ELF-1 (cell line): ENCODE data around the gene ZFP36.
"Not testable (repeated sequence)": the region's sequence is repeated elsewhere in the genome, so short reads cannot be mapped to it uniquely, and the experiment has no call there.

Experiments
- DNase-seq: peaks from one replicate; pipeline ENCODE4 v3.0.0-alpha.2; 2016; ENCODE audit warnings: low read depth, low spot score

ZFP36 gene

GRCh38 chr19:39406656-39407409, at the start of gene ZFP36:
TSS of gene ZFP36 (plus strand) at chr19:39406847. CDS start at chr19:39406905, 58 bp downstream.
- peak; percentile 70 for DNase-seq

GRCh38 chr19:39359026-39359425, 47.6 kb upstream of the ZFP36 start:
- DNase-seq, result no peak

DNA sequence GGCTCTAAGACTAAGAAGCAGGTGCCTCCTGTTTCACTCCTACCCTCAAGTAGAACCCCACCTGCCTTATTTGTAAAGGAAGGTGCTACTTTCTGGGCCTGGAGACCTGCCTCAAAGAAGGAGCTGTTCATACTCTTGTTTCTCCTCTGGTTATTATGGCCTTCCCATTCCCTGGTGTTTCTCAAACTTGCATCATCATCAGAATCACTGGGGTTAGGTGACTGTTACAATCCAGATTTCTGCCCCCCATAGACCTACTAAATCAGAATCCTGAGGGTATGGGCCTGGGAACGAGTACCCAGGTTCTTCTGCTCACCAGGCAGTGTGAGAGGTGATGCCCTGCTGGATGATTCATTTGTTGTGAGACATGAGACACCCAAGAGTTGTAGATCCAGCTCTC, 46.0 kb upstream of the ZFP36 start:
- no peak for DNase-seq

- DNase-seq, result peak; percentile 27
Observed at GRCh38 chr19:39362682-39363657, 43.7 kb upstream of the ZFP36 start.

DNA sequence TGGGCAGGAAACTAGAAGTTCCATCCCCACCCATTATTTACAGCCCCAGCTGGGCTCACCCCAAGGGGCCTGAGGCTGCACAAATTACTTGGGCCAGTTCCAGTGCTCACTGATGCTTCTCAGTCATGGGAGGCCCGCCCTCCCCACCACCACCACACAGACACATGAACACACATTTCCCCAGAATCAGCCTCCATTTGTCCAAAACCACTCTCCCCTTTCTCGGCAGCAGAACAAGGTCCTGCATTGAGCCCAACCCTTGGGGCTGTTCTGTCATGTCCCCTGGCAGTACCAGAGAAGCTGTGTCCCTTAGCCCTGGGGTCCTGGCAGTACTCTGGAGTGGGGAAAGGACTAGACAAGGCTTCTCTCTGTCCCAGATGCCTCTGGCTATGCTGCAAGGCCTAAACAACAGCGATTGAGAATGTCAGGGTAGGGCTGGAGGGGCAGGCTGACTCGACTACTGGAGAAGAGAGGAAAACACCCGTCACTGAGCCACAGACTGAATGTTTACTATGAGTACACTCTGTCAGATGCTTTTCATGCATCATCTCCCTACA, 42.7 kb upstream of the ZFP36 start:
- DNase-seq, result no peak

DNA sequence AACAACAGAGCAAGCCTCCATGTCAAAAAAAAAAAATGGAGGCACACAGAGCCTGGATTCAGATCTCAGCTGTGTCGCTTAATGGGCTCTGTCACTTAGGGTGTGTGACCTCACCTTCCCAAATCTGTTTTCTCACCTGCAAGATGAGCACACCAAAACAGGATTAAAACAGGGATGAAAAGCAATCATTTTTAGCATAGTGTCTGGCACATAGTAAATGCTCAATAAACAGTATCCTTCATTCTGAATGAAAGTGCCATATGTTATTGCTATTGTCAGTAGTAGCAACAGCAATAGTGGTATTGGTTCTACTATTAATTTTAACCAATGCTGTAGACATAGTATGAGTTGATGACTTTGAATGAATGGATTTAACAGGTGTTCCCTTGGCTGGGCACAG, 41.1 kb upstream of the ZFP36 start:
- no peak for DNase-seq

- no peak for DNase-seq
Observed at GRCh38 chr19:39369200-39369599, 37.4 kb upstream of the ZFP36 start.

DNA sequence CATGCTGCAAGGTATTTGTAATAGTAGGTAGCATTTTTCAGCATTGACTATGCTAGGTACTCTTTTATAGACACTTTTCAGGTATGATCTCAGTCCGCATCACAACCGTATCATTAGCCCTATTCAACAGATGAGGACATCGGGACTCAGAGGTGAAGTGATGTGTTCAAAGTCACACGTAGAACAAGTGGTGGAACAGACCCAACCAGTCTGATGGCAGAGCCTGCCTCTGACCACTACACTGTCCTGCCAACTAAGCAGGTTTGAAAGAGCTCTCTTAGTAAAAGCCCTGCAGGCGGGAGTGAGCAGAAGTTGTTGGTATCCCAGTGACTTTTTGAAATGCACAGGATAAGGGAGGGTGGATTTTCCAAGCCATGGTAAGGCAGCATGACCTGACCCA, 35.9 kb upstream of the ZFP36 start:
- peak; percentile 37 for DNase-seq

DNA sequence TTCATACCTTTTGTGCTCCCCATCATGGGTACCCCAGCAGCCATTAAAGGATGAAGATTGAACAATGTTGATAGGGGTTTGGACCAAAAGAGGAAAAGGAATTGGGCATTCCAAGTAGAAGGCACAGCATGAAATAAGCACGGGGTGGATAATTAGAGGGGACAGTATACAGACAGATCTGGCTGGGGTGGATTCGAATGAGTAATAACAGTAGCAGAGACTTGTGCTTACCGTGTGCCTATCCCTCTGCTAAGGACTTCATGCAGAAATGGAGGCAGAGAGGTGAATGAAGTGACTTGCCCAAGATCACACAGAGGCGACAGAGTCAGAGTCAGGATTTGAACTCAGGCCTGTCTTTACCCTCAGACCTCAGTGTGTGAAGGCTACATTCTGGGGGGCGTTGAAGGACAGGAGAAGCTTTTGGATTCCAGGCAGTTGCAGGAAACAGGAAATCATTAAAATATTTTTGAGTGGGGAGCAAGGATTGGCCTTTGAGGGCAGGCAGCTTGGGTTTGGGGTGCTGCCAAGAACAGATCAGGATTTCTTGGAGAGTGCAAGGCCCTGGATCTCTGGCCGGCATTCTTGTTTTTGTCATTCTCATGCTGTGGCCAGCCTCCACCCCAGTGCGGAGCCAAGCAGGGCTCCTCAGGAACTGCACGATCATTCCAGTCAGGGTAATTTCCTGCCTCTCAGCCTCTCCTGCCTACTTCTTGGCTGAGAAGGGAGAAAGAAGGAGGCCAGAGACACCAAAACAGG, 34.4 kb upstream of the ZFP36 start:
- DNase-seq, result no peak

DNA sequence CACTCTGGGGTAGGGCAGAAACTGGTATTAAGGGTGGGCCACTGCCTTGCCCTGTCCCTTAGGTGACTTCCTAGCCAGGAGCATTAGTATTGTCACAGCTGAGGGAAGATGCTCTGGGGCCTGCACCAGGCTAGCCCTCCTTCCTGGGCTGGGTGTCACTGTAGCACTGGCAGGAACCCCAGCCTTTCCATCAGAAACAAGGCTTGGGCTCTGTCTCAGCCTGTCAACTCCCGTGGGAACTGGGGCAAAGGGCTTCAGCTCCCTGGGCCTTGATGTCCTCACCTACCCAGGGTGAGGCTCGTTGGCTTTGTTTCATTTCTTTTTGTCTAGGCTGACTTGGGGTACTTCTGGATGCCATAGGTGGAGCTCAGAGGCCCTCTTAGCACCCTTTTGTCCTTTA, 33.7 kb upstream of the ZFP36 start:
- DNase-seq, result no peak

DNA sequence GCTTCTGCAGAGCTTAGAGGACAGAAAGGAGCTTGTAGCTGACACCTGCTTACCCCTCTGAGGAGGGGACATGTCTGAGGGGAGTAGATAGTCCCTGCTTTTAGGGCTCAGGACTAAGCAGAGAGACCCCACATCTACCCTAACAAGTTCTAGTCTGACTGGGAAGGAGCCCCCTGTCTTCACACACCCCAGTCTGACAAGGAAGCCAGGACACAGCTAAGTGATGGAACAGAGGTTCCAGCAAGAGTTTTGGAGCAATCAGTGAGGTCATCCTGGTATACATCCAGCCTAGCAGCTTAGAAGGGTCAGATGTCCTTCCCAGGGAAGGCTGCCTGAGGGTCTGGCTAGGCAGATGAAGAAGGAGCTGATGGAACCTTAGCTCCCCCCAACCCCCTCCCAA, 30.7 kb upstream of the ZFP36 start:
- no peak for DNase-seq

GRCh38 chr19:39377373-39378362, 29.0 kb upstream of the ZFP36 start:
- DNase-seq, result no peak

DNA sequence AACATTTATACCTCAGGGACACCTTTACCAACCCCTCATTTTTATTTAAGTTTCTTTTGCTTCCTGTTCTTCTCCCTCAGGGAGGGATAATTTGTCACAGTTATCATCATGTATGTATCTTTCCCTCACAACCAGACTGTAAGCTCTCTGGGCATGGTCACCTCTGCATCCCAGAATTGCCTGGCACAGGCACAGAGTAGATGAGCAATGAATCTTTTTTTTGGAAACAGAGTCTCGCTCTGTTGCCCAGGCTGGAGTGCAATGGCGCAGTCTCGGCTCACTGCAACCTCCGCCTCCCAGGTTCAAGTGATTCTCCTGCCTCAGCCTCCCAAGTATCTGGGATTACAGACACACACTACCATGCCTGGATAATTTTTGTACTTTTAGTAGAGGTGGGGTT, 27.3 kb upstream of the ZFP36 start:
- DNase-seq, result not testable (repeated sequence)

DNA sequence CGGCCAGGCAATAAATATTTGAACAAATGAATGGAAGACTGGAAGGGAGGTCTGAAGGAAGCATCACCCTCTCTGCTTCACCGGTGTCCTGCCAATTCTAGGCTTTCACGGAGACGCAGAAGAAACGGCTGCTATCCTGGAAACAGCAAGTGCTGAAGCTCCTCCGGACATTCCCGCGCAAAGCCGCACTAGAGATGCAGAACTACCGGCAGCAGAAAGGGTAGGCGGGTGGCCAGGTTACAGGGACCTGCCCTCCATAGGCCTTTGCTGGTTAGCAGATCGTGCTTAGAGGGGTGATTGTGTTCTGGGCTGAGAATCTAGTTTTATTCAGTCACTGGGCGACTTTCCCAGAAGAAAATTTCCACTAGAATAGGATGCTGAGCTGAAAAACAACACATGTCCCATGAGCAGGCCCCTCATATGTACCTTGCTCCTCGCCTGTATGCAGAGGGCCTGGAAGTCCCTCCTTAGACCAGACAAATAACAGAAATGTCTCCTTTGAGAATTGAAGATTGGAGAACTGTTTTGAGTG, 26.7 kb upstream of the ZFP36 start:
- no peak for DNase-seq

- no peak for DNase-seq
Observed at GRCh38 chr19:39380521-39381502, 25.8 kb upstream of the ZFP36 start.

DNA sequence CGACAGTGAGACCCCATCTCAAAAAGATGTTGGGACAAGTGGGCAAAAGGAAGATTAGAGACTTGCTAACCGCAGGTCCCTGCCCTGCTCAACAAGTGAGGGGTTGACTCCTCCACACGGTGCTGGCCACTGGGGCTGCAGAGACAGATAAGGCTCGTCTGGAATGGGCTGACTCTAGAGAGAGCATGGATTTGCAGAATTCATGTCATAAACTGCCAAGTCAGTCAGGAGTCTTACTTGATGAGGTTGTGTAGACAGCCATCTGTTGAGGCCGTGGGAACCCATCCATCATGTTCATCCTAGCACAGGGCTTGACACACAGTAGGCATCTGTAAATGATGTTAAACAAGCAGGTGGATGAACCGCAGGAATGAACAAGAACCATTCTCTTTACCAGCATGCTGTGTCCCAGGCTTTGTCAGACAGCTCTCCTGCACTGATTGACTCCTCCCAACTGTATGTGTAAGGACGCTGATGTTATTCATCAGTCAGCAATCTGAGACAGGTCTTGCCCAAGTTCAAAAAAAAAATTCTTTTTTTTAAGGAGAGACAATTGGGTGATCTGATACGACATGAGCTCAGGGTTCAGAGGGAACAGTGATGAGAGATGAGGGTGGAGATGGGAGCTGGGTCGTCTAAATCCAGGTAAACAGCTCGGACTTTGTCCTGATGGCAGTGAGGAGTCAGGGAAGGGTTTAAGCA, 24.6 kb upstream of the ZFP36 start:
- no peak for DNase-seq

DNA sequence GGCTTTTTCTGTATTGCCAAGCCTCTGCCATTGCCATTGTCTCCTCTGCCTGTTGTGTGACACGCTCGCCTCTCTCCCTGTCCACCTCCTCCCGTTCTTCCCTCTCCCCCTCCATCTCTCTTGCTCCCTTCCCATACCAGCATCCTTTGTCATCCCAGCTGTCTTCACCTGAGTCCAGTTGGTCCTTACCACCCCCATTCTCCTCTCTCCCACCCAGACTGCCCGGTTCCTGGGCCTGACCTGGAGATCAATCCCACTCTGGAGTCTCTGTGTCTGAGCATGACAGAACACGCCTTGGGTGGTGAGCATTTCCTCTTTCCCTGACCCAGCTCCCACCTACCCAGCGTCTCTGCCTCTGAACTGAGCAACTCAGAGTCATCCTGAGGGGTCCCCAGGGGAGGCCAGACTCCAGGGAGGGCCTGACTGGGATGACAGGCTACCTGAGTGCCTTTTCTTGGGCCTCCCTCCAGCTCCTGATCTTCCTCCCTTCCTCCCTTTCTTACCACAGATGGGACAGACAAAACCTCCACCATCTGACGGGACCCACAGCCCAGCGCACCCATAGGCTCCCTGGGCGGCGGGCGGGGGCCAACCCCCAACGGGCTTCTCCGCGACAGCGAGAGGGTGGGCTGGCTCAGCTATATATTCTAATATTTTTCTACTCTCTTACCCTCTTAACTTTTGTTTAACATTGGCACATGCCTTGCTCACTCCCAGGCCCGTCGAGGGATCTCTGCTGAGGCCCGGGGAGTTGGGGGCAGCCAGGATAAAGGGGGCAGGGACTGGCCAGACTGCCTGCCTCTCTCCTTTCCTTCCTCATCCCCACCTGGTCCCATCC, 23.4 kb upstream of the ZFP36 start:
- no peak for DNase-seq
